Measurements from ENCODE around the gene TEN1.

The TEN1 gene

GRCh38 chr17:76014925-76015261 is 35.9 kb downstream of the TEN1 start:
- no peak for TF ChIP-seq CTCF (IDR thresholded peaks at IDR 0.05; ENCODE audit: extremely low read depth, missing control alignments)
- no peak for DNase-seq (ENCODE audit: low spot score)

GRCh38 chr17:76017481-76018339 is 38.7 kb downstream of the TEN1 start:
- no peak for DNase-seq (ENCODE audit: low spot score)

GRCh38 chr17:76018340-76018680 is 39.3 kb downstream of the TEN1 start:
- DNase-seq (ENCODE audit: low spot score), result no peak
- TF ChIP-seq CTCF (IDR thresholded peaks at IDR 0.05; ENCODE audit: extremely low read depth, missing control alignments), result no peak

More at GRCh38 chr17:76017481-76018339, 38.7 kb downstream of the TEN1 start:
- TF ChIP-seq CTCF (IDR thresholded peaks at IDR 0.05; ENCODE audit: extremely low read depth, missing control alignments), result no peak

- no peak for DNase-seq (ENCODE audit: low spot score)
- TF ChIP-seq CTCF (IDR thresholded peaks at IDR 0.05; ENCODE audit: extremely low read depth, missing control alignments), result no peak
Observed at GRCh38 chr17:76018801-76019200, 39.8 kb downstream of the TEN1 start.

DNA sequence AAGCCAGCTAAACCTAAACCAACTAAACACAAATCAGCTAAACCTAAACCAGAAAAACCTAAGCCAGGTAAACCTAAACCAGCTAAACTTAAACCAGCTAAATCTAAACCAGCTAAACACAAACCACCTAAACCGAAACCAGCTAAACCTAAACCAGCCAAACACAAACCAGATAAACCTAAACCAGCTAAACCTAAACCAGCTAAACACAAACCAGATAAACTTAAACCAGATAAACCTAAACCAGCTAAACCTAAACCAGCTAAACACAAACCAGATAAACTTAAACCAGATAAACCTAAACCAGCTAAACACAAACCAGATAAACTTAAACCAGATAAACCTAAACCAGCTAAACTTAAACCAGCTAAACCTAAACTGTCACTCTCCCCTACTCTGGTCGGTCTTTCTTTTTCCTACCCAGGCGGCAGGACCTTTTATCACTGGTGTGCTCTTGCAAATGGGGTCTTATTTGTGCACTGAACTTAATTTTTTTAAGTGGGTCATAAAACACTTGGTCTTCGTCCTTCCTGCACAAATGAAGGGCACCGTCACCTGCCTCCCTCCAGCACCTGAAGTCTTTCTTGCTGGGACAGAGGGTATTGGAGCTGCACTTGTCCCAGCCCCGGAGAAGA is 40.9 kb downstream of the TEN1 start:
- no peak for TF ChIP-seq CTCF (IDR thresholded peaks at IDR 0.05; ENCODE audit: extremely low read depth, missing control alignments)
- DNase-seq (ENCODE audit: low spot score), result no peak

DNA sequence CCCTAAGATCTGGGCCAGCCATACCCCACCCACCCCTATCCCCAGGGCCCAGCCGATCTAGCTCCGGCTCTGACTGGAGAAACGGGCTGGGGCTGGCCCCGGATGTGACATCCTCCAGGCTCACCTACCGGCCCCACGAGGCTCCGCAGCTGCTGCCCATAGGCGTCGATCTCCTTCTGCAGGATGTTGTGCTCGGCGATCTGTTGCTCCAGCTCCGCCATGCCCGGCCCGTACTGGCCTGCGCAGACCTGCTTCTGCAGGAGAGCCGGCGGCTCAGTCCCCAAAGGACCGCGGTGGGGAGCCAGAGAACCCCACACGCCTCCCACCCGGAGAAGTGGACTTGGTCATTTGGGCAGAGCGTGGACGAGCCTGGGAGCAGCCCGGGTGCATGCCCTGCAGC is 43.2 kb downstream of the TEN1 start:
- TF ChIP-seq CTCF (IDR thresholded peaks at IDR 0.05; ENCODE audit: extremely low read depth, missing control alignments), result no peak
- DNase-seq (ENCODE audit: low spot score), result no peak

All from GM20000 (cell line).